ENCODE measurements around the gene TNFRSF4. TPM values are rescaled to one million over a fixed set of nuclear protein-coding genes. Genes with fewer than 3 reads are reported as not detected.

The TNFRSF4 gene
- total and polyA plus RNA-seq, 2 of the 13 experiments (the other 11 are each of a cell fraction or from before 2014, with no cell fraction given): not detected

DNA sequence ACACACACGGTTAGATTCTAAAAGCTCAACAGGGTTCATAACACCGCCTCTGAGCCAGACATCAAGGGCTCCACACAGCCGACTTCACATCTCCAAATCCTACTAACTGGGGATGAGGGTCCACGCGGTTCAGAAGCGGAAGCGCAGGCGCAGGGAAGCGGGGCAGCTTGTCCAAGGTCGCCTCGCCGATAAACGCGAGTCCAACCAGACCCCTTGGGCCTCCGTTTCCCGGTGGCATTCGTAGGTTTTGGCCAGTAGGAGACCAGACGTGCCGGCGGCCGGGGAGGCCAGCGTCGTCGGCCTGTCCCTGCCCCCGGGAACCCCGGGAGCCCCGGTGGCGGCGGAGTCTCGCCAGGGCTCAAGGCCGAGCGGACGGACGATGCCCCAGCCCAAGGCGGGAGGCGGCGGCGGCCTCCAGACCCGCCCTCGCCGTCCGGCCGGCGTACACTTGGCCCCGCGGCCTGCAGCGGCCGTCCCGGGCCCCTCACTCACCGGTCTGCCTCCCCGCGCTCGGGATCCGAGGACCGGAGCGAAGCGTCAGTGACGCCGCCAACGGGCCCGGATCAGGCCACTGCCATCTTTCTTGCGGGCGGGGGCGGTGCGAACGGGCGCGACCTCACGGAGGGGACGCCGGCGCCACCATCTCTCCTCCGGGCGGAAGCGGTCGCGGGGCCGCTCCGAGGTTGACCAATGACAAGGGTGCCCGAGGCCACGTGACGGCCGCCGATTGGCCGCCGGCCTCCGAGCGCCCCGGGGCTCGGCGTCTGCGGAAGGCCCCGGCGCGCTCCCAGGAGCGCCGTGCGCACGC lies 17.7 kb upstream of the TNFRSF4 start, which contains the start of gene SDF4 (continued):
- TF ChIP-seq, protein P1, sequence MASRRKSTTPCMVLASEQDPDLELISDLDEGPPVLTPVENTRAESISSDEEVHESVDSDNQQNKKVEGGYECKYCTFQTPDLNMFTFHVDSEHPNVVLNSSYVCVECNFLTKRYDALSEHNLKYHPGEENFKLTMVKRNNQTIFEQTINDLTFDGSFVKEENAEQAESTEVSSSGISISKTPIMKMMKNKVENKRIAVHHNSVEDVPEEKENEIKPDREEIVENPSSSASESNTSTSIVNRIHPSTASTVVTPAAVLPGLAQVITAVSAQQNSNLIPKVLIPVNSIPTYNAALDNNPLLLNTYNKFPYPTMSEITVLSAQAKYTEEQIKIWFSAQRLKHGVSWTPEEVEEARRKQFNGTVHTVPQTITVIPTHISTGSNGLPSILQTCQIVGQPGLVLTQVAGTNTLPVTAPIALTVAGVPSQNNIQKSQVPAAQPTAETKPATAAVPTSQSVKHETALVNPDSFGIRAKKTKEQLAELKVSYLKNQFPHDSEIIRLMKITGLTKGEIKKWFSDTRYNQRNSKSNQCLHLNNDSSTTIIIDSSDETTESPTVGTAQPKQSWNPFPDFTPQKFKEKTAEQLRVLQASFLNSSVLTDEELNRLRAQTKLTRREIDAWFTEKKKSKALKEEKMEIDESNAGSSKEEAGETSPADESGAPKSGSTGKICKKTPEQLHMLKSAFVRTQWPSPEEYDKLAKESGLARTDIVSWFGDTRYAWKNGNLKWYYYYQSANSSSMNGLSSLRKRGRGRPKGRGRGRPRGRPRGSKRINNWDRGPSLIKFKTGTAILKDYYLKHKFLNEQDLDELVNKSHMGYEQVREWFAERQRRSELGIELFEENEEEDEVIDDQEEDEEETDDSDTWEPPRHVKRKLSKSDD (CRISPR knock-in tag; IDR thresholded peaks at IDR 0.05; ENCODE audit: low read depth): peak; percentile 90
- TF ChIP-seq, protein P2, sequence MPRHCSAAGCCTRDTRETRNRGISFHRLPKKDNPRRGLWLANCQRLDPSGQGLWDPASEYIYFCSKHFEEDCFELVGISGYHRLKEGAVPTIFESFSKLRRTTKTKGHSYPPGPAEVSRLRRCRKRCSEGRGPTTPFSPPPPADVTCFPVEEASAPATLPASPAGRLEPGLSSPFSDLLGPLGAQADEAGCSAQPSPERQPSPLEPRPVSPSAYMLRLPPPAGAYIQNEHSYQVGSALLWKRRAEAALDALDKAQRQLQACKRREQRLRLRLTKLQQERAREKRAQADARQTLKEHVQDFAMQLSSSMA (CRISPR knock-in tag; IDR thresholded peaks at IDR 0.05): 0 out of 2 replicates have a peak, but pooled peaks have one; percentile 20
- peak; percentile 52; the same call in 1 of the 2 replicates for TF ChIP-seq ZNF772 (CRISPR knock-in tag; IDR thresholded peaks at IDR 0.05)
- peak; percentile 28; the same call in 1 of the 2 replicates for TF ChIP-seq ZIK1 (CRISPR knock-in tag; IDR thresholded peaks at IDR 0.05; ENCODE audit: borderline replicate concordance, low read depth)
- TF ChIP-seq NR2F1 (CRISPR knock-in tag; IDR thresholded peaks at IDR 0.05): no peak
- no peak; the same call in 1 of the 2 replicates for TF ChIP-seq RFXAP (CRISPR knock-in tag; IDR thresholded peaks at IDR 0.05; ENCODE audit: borderline replicate concordance)
- TF ChIP-seq, protein P3, sequence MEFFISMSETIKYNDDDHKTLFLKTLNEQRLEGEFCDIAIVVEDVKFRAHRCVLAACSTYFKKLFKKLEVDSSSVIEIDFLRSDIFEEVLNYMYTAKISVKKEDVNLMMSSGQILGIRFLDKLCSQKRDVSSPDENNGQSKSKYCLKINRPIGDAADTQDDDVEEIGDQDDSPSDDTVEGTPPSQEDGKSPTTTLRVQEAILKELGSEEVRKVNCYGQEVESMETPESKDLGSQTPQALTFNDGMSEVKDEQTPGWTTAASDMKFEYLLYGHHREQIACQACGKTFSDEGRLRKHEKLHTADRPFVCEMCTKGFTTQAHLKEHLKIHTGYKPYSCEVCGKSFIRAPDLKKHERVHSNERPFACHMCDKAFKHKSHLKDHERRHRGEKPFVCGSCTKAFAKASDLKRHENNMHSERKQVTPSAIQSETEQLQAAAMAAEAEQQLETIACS (CRISPR knock-in tag; IDR thresholded peaks at IDR 0.05): peak; percentile 73
- TF ChIP-seq CBX1 (IDR thresholded peaks at IDR 0.05; ENCODE audit: low read depth): no peak
- TF ChIP-seq BCL6 (CRISPR knock-in tag; IDR thresholded peaks at IDR 0.05): peak; percentile 35
- TF ChIP-seq AGO1 (IDR thresholded peaks at IDR 0.05; ENCODE audit: low read depth, low read length, poor library complexity, severe bottlenecking): peak; percentile 94
- TF ChIP-seq, protein P4, sequence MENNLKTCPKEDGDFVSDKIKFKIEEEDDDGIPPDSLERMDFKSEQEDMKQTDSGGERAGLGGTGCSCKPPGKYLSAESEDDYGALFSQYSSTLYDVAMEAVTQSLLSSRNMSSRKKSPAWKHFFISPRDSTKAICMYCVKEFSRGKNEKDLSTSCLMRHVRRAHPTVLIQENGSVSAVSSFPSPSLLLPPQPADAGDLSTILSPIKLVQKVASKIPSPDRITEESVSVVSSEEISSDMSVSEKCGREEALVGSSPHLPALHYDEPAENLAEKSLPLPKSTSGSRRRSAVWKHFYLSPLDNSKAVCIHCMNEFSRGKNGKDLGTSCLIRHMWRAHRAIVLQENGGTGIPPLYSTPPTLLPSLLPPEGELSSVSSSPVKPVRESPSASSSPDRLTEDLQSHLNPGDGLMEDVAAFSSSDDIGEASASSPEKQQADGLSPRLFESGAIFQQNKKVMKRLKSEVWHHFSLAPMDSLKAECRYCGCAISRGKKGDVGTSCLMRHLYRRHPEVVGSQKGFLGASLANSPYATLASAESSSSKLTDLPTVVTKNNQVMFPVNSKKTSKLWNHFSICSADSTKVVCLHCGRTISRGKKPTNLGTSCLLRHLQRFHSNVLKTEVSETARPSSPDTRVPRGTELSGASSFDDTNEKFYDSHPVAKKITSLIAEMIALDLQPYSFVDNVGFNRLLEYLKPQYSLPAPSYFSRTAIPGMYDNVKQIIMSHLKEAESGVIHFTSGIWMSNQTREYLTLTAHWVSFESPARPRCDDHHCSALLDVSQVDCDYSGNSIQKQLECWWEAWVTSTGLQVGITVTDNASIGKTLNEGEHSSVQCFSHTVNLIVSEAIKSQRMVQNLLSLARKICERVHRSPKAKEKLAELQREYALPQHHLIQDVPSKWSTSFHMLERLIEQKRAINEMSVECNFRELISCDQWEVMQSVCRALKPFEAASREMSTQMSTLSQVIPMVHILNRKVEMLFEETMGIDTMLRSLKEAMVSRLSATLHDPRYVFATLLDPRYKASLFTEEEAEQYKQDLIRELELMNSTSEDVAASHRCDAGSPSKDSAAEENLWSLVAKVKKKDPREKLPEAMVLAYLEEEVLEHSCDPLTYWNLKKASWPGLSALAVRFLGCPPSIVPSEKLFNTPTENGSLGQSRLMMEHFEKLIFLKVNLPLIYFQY (CRISPR knock-in tag; IDR thresholded peaks at IDR 0.05; ENCODE audit: borderline replicate concordance): peak; percentile 70; the same call in 1 of the 2 replicates
- no peak for TF ChIP-seq ZNF780A (CRISPR knock-in tag; IDR thresholded peaks at IDR 0.05)
- TF ChIP-seq KMT2B (CRISPR knock-in tag; IDR thresholded peaks at IDR 0.05): peak; percentile 66; the same call in 1 of the 2 replicates
- no peak for TF ChIP-seq PHF5A (CRISPR knock-in tag; IDR thresholded peaks at IDR 0.05; ENCODE audit: low read depth, unreplicated experiment)
- peak; percentile 54 for TF ChIP-seq DMAP1 (CRISPR knock-in tag; IDR thresholded peaks at IDR 0.05)
- TF ChIP-seq ZNF788 (CRISPR knock-in tag; IDR thresholded peaks at IDR 0.05; ENCODE audit: borderline replicate concordance): peak; percentile 82; the same call in 1 of the 2 replicates
- peak; percentile 66 for TF ChIP-seq ZNF143 (CRISPR knock-in tag; IDR thresholded peaks at IDR 0.05)
- TF ChIP-seq, protein P5, sequence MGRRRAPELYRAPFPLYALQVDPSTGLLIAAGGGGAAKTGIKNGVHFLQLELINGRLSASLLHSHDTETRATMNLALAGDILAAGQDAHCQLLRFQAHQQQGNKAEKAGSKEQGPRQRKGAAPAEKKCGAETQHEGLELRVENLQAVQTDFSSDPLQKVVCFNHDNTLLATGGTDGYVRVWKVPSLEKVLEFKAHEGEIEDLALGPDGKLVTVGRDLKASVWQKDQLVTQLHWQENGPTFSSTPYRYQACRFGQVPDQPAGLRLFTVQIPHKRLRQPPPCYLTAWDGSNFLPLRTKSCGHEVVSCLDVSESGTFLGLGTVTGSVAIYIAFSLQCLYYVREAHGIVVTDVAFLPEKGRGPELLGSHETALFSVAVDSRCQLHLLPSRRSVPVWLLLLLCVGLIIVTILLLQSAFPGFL (CRISPR knock-in tag; IDR thresholded peaks at IDR 0.05): no peak
- TF ChIP-seq PTBP1 (IDR thresholded peaks at IDR 0.05; ENCODE audit: low read depth, low read length, poor library complexity, severe bottlenecking): no peak
